ENCODE measurements around the gene KLHL35. TPM values are rescaled to one million over a fixed set of nuclear protein-coding genes. Genes with fewer than 3 reads are reported as not detected.

Gene KLHL35
- total RNA-seq, 1 donor from 2014 or later: 0.77 TPM

- Histone ChIP-seq H3K4me1 (ENCODE audit: insufficient read depth, low read length) (peaks cover 10% of the 10 kb centered on the region), H4K20me1 (ENCODE audit: insufficient read depth, low read length) (no peaks in the 10 kb centered on the region), H3K27ac (ENCODE audit: low read depth, low read length) (no peak overlapping the region), H3K4me3 (ENCODE audit: insufficient read depth, low read depth, low read length) (no peak overlapping the region), H3K9me3 (ENCODE audit: insufficient read depth, low read depth, low read length) (no peaks in the 10 kb centered on the region), H2AFZ (ENCODE audit: low read depth, low read length) (no peak overlapping the region), H3K27me3 (ENCODE audit: insufficient read depth, low read length) (no peaks in the 10 kb centered on the region), H3K79me2 (ENCODE audit: insufficient read depth, low read length) (no peaks in the 10 kb centered on the region), H3K36me3 (ENCODE audit: insufficient read depth, low read length) (no peaks in the 10 kb centered on the region), H3K4me2 (ENCODE audit: low read length) (no peak overlapping the region), H3K9ac (ENCODE audit: low read length) (no peak overlapping the region)
- H3K27ac Mint-ChIP-seq (ENCODE audit: unreplicated experiment): no peak overlapping the region
- peaks cover 12% of the 10 kb centered on the region for H3K4me1 Mint-ChIP-seq (ENCODE audit: low read depth, unreplicated experiment)
- DNase-seq (ENCODE audit: low read depth) (no peak), FAIRE-seq (no peak)
- no peaks in the 10 kb centered on the region for H3K9me3 Mint-ChIP-seq (ENCODE audit: unreplicated experiment)
- H3K4me3 Mint-ChIP-seq (ENCODE audit: unreplicated experiment): no peak overlapping the region
- H3K27me3 Mint-ChIP-seq (ENCODE audit: low read depth, unreplicated experiment): peaks cover 6% of the 10 kb centered on the region
- no peaks in the 10 kb centered on the region for H3K36me3 Mint-ChIP-seq (ENCODE audit: low read depth, unreplicated experiment)
- TF ChIP-seq EZH2 (IDR thresholded peaks at IDR 0.05; ENCODE audit: insufficient read depth, low read length) (no peak), CTCF (IDR thresholded peaks at IDR 0.05; ENCODE audit: insufficient read depth, low read depth, low read length) (no peak)
Measured at GRCh38 chr11:75476739-75477613, 44.0 kb upstream of the KLHL35 start.

DNA sequence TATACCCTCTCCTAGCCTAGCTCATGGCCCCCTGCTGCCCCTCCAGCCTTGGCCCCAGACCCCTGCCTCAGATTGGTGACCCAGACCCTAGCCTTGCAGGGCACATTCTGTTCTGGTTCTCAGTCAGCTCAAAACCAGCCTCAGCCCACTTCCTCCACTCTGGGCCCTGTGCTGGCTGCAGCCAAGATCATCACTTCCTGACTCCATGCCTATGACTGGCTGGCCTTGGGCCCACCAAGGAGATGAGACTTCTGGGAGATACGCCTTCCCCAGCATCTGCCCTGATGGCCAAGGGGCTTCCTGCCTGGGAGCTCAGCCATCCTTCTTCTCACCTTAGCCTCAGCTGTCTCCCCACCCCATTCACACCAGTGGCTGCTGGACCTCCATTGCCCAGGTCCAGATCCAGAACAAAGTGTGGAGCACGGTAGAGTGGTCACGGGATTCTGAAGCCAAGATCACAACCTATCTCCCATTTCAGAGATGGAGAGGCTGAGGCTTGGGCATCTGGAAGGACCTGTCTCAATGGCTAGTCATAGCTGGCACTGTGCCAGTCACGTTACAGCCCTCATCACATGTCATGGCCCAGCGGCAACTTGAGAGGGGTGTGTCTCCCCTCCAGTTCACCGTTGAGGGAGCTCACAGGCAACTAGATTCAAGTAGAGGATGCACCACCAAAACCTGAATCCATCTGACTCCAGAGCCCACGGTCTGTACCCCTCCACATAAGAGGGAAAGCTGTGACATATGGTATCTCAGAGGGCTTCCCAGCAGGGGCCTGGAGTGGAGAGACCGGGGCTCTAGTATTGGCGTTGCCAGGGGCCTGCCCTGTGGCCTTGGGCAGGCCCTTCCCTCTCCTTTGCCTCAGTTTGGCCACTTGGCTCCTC lies 43.0 kb upstream of the KLHL35 start:
- Mint-ChIP-seq H3K4me1 (ENCODE audit: low read depth, unreplicated experiment) (peaks cover 15% of the 10 kb centered on the region), H3K27me3 (ENCODE audit: low read depth, unreplicated experiment) (peaks cover 10% of the 10 kb centered on the region), H3K27ac (ENCODE audit: unreplicated experiment) (no peak overlapping the region), H3K36me3 (ENCODE audit: low read depth, unreplicated experiment) (no peaks in the 10 kb centered on the region), H3K9me3 (ENCODE audit: unreplicated experiment) (no peaks in the 10 kb centered on the region), H3K4me3 (ENCODE audit: unreplicated experiment) (no peak overlapping the region)
- no peaks in the 10 kb centered on the region for H3K27me3 ChIP-seq (ENCODE audit: insufficient read depth, low read length)
- H3K9ac ChIP-seq (ENCODE audit: low read length): no peak overlapping the region
- H3K4me3 ChIP-seq (ENCODE audit: insufficient read depth, low read depth, low read length): no peak overlapping the region
- no peaks in the 10 kb centered on the region for H3K79me2 ChIP-seq (ENCODE audit: insufficient read depth, low read length)
- DNase-seq (ENCODE audit: low read depth) (no peak), FAIRE-seq (no peak)
- H4K20me1 ChIP-seq (ENCODE audit: insufficient read depth, low read length): no peaks in the 10 kb centered on the region
- H3K27ac ChIP-seq (ENCODE audit: low read depth, low read length): no peak overlapping the region
- peaks cover 10% of the 10 kb centered on the region for H3K4me1 ChIP-seq (ENCODE audit: insufficient read depth, low read length)
- no peaks in the 10 kb centered on the region for H3K36me3 ChIP-seq (ENCODE audit: insufficient read depth, low read length)
- peak overlapping the region; percentile 61 for H3K4me2 ChIP-seq (ENCODE audit: low read length)
- H2AFZ ChIP-seq (ENCODE audit: low read depth, low read length): peak overlapping the region; percentile 76
- TF ChIP-seq EZH2 (IDR thresholded peaks at IDR 0.05; ENCODE audit: insufficient read depth, low read length) (no peak), CTCF (IDR thresholded peaks at IDR 0.05; ENCODE audit: insufficient read depth, low read depth, low read length) (no peak)
- no peaks in the 10 kb centered on the region for H3K9me3 ChIP-seq (ENCODE audit: insufficient read depth, low read depth, low read length)

All from astrocyte (in vitro differentiated cells and primary cell).